HEK293 (cell line): ENCODE data around the gene TAMALIN.
A peak's percentile ranks its signal among the peaks of the same experiment; 100 is the strongest.

Source experiments
- CTCF ChIA-PET: fragments of 350-600 bp; formaldehyde crosslinking; extraction: SDS; loops from one replicate; lab custom pipeline; 2021; ENCODE audit warnings: antibody characterized with exemption; lab: Yijun Ruan, JAX
- POLR2A ChIA-PET: fragments of 300-600 bp; formaldehyde crosslinking; extraction: SDS; loops from one replicate; lab custom pipeline; 2020; ENCODE audit warnings: antibody characterized with exemption, inconsistent platforms; lab: Yijun Ruan, JAX
- H3K27ac ChIP-seq: fragments of 200-500 bp; sonication (Bioruptor generic); 2 replicates; pipeline ENCODE4 v1.5.1; 2014; ENCODE audit warnings: low read depth, low read length, control low read depth, inconsistent platforms; ENCODE audit errors: extremely low read depth
- H3K36me3 ChIP-seq, 2 experiments: fragments of 200-500 bp in 1 of 2; sonication (Bioruptor generic) in 1 of 2; 1 replicate in 1 of 2; 2 replicates in 1 of 2; pipeline ENCODE4 v1.5.1; 2014 to 2017; ENCODE audit warnings: inconsistent platforms in 2 of 2, low read length in 2 of 2; ENCODE audit not compliant: control insufficient read depth in 2 of 2, insufficient read depth in 1 of 2
- H3K4me1 ChIP-seq: fragments of 200-500 bp; sonication (Bioruptor generic); 2 replicates; pipeline ENCODE4 v1.5.1; 2014; ENCODE audit warnings: mild to moderate bottlenecking, low read length, inconsistent platforms; ENCODE audit not compliant: control insufficient read depth, insufficient read depth
- H3K4me3 ChIP-seq: 2 replicates; pipeline ENCODE4 v1.5.1; 2011; ENCODE audit warnings: low read depth, mild to moderate bottlenecking, control low read depth, low read length, moderate library complexity
- H3K9me3 ChIP-seq: fragments of 200-500 bp; sonication (Bioruptor generic); 2 replicates; pipeline ENCODE4 v1.5.1; 2014; ENCODE audit warnings: low read depth, low read length, inconsistent platforms; ENCODE audit not compliant: control insufficient read depth, insufficient read depth
- ATF2 ChIP-seq: fragments of 450-650 bp; formaldehyde crosslinking; IDR thresholded peaks from 2 replicates; pipeline ENCODE4 v1.5.1; 2016; ENCODE audit warnings: missing biosample characterization, missing genetic modification characterization, low read depth
- HOXA7 ChIP-seq: sonication (generic); formaldehyde crosslinking; IDR thresholded peaks from 2 replicates; pipeline ENCODE4 v1.8.1; 2022; ENCODE audit warnings: missing genetic modification reagents, borderline replicate concordance
- PRDM1 ChIP-seq: fragments of 450-650 bp; formaldehyde crosslinking; IDR thresholded peaks from 2 replicates; pipeline ENCODE4; 2016; ENCODE audit warnings: missing biosample characterization, missing genetic modification characterization
- REST ChIP-seq: fragments of 450-650 bp; formaldehyde crosslinking; IDR thresholded peaks from 2 replicates; pipeline ENCODE4 v1.5.1; 2016; ENCODE audit warnings: missing biosample characterization, missing genetic modification characterization
- SP7 ChIP-seq: fragments of 450-650 bp; formaldehyde crosslinking; IDR thresholded peaks from 2 replicates; pipeline ENCODE4 v1.5.1; 2016; ENCODE audit warnings: missing biosample characterization, missing genetic modification characterization
- WT1 ChIP-seq: fragments of 450-650 bp; formaldehyde crosslinking; IDR thresholded peaks from 2 replicates; pipeline ENCODE4 v1.5.1; 2016; ENCODE audit warnings: missing biosample characterization, missing genetic modification characterization
- ZBTB6 ChIP-seq: fragments of 450-650 bp; formaldehyde crosslinking; IDR thresholded peaks from 2 replicates; pipeline ENCODE4 v1.5.1; 2017; ENCODE audit warnings: missing biosample characterization, missing genetic modification characterization
- ZNF311 ChIP-seq: fragments of 450-650 bp; formaldehyde crosslinking; IDR thresholded peaks from 2 replicates; pipeline ENCODE4 v1.5.1; 2017; ENCODE audit warnings: missing biosample characterization, missing genetic modification characterization, borderline replicate concordance
- ZNF354C ChIP-seq: fragments of 450-650 bp; formaldehyde crosslinking; IDR thresholded peaks from 2 replicates; pipeline ENCODE4 v1.5.1; 2016; ENCODE audit warnings: missing biosample characterization, missing genetic modification characterization, low read depth, borderline replicate concordance
- ZNF416 ChIP-seq: fragments of 450-650 bp; formaldehyde crosslinking; IDR thresholded peaks from 2 replicates; pipeline ENCODE4 v1.5.1; 2016; ENCODE audit warnings: missing biosample characterization, missing genetic modification characterization
- ZNF423 ChIP-seq: fragments of 450-650 bp; formaldehyde crosslinking; IDR thresholded peaks from 2 replicates; pipeline ENCODE4 v1.5.1; 2016; ENCODE audit warnings: missing biosample characterization, missing genetic modification characterization
- ZNF514 ChIP-seq: fragments of 450-650 bp; formaldehyde crosslinking; IDR thresholded peaks from 2 replicates; pipeline ENCODE4 v1.5.1; 2016; ENCODE audit warnings: missing biosample characterization, missing genetic modification characterization
- ZNF677 ChIP-seq: fragments of 450-650 bp; IDR thresholded peaks from 2 replicates; pipeline ENCODE4 v1.5.0; 2018; ENCODE audit warnings: missing biosample characterization, mild to moderate bottlenecking, missing genetic modification characterization, moderate library complexity
- ZNF76 ChIP-seq: fragments of 450-650 bp; formaldehyde crosslinking; IDR thresholded peaks from 2 replicates; pipeline ENCODE4; 2016; ENCODE audit warnings: low read depth, missing biosample characterization, missing genetic modification characterization, borderline replicate concordance
- ZNF776 ChIP-seq: fragments of 450-650 bp; formaldehyde crosslinking; IDR thresholded peaks from 2 replicates; pipeline ENCODE4 v1.5.0; 2017; ENCODE audit warnings: missing biosample characterization, missing genetic modification characterization, borderline replicate concordance
- ZNF792 ChIP-seq: fragments of 450-650 bp; formaldehyde crosslinking; IDR thresholded peaks from 2 replicates; pipeline ENCODE4 v1.5.1; 2016; ENCODE audit warnings: missing biosample characterization, missing genetic modification characterization
- ZNF843 ChIP-seq: fragments of 450-650 bp; formaldehyde crosslinking; IDR thresholded peaks from 2 replicates; pipeline ENCODE4 v1.5.1; 2016; ENCODE audit warnings: missing biosample characterization, missing genetic modification characterization

TAMALIN gene

GRCh38 chr12:51959921-51960320 lies 46.8 kb upstream of the TAMALIN start (continued):
- TF ChIP-seq ZNF311 (tag by site-specific recombination) = no peak
- TF ChIP-seq ZBTB6 = no peak
- no peak for TF ChIP-seq ZNF514 (tag by site-specific recombination)
- TF ChIP-seq ZNF677 (tag by site-specific recombination) = no peak
- no peak for TF ChIP-seq HOXA7 (CRISPR knock-in tag)
- no peak for TF ChIP-seq ZNF416
- no peak for TF ChIP-seq ATF2

- no peak overlapping the region for H3K4me3 ChIP-seq
- CTCF ChIA-PET = interaction anchor here (0.6 to 3.7 kb wide), 4 partner anchors 11 to 814 kb away, joined by 4 to 49 read pairs (median 8); no protein-coding TSS in a partner anchor
- no peak overlapping the region for H3K27ac ChIP-seq
- H3K9me3 ChIP-seq = no peaks in the 10 kb centered on the region
- peaks cover 3% of the 10 kb centered on the region; the same call in 1 of the 2 replicates for H3K4me1 ChIP-seq
- no peak for TF ChIP-seq ATF2
- TF ChIP-seq ZNF423 = no peak
- TF ChIP-seq REST (tag by site-specific recombination) = no peak
- TF ChIP-seq WT1 (tag by site-specific recombination) = no peak
- no peak for TF ChIP-seq ZNF776
- TF ChIP-seq SP7 = no peak
- TF ChIP-seq ZNF354C = no peak
- no peak for TF ChIP-seq ZNF76 (tag by site-specific recombination)
- TF ChIP-seq ZNF792 = no peak
- POLR2A ChIA-PET = no interaction called here
- H3K36me3 ChIP-seq = peaks cover 20 to 24% of the 10 kb centered on the region in 2 experiments
Measured at GRCh38 chr12:51960488-51960887, 46.3 kb upstream of the TAMALIN start.

GRCh38 chr12:51960890-51961289 lies 45.9 kb upstream of the TAMALIN start:
- H3K4me3 ChIP-seq = no peak overlapping the region
- no peak overlapping the region for H3K27ac ChIP-seq
- H3K9me3 ChIP-seq = no peaks in the 10 kb centered on the region
- CTCF ChIA-PET = interaction anchor here (0.6 to 3.7 kb wide), 6 partner anchors 10 to 814 kb away, joined by 3 to 49 read pairs (median 5); no protein-coding TSS in a partner anchor
- peaks cover 3% of the 10 kb centered on the region; the same call in 1 of the 2 replicates for H3K4me1 ChIP-seq
- peaks cover 20 to 24% of the 10 kb centered on the region in 2 experiments for H3K36me3 ChIP-seq
- POLR2A ChIA-PET = no interaction called here
- TF ChIP-seq PRDM1 (tag by site-specific recombination) (0 out of 2 replicates have a peak, but pooled peaks have one; percentile 21), ZNF843 (no peak)
